Body of pancreas (tissue), 4 donors: Measurements from ENCODE around the gene TSPEAR.

Source experiments
- POLR2A ChIP-seq, 3 donors: fragments of 450-650 bp; IDR thresholded peaks; one replicate each; pipeline ENCODE4 v1.6.1; 2016; ENCODE audit warnings: antibody characterized with exemption in 3 of 3, mild to moderate bottlenecking in 2 of 3
- TF ChIP-seq, protein P1 (sequence below), 7 experiments: fragments of 450-650 bp in 4 of 7; fragments of 200-600 bp in 3 of 7; sonication (generic) in 3 of 7; IDR thresholded peaks; one replicate each; pipeline ENCODE4 v1.5.1; 2016 to 2019; ENCODE audit warnings: antibody characterized with exemption in 7 of 7

DNA sequence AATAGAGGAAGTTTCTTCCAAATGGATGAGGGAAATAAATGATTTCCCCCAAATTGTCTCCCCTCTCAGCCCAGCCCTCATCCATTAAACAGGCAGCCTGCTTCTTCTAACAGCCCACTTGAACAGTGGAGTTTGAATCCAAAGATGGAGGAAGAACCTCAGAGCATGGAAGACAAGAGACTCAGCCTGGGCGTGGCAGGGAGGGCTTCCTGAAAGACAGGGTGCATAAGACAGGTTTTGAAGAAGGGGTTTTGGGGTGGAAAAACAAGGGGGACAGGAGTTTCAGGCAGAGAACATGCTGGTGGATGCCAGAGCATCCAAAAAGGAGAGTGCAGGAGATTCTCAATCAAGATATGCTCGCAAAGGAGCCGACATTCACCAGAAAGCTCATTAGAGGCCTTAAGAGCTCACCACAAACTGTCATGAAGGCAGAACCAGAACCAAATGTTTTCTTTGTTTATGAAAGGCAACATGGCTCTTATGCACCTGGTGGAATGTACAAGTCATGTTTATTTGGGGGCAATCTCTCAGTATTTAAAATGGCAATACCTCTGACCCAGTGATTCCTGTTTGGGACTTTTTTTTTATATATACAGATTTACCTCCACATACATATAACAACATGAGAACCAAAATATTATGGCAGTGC lies 26.5 kb upstream of the TSPEAR start:
- TF ChIP-seq, protein P1, sequence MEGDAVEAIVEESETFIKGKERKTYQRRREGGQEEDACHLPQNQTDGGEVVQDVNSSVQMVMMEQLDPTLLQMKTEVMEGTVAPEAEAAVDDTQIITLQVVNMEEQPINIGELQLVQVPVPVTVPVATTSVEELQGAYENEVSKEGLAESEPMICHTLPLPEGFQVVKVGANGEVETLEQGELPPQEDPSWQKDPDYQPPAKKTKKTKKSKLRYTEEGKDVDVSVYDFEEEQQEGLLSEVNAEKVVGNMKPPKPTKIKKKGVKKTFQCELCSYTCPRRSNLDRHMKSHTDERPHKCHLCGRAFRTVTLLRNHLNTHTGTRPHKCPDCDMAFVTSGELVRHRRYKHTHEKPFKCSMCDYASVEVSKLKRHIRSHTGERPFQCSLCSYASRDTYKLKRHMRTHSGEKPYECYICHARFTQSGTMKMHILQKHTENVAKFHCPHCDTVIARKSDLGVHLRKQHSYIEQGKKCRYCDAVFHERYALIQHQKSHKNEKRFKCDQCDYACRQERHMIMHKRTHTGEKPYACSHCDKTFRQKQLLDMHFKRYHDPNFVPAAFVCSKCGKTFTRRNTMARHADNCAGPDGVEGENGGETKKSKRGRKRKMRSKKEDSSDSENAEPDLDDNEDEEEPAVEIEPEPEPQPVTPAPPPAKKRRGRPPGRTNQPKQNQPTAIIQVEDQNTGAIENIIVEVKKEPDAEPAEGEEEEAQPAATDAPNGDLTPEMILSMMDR (IDR thresholded peaks at IDR 0.05) = no peak
- no peak for TF ChIP-seq POLR2A (IDR thresholded peaks at IDR 0.05)
